Osteocyte (in vitro differentiated cells): ENCODE measurements around the gene SLC38A9. TPM values are rescaled to one million over a fixed set of nuclear protein-coding genes. Genes with fewer than 3 reads are reported as not detected.
A peak's percentile ranks its signal among the peaks of the same experiment; 100 is the strongest.

Experiments
- DNase-seq: peaks from one replicate; pipeline ENCODE4 v3.0.0; 2021; ENCODE audit warnings: mixed read lengths; ENCODE audit not compliant: unreplicated experiment; ENCODE audit errors: extremely low spot score
- H3K27ac Mint-ChIP-seq: one replicate; pipeline ENCODE4 v1.8.0; 2021; ENCODE audit warnings: mild to moderate bottlenecking, mixed read lengths; ENCODE audit not compliant: unreplicated experiment
- H3K27me3 Mint-ChIP-seq: one replicate; pipeline ENCODE4 v1.8.0; 2021; ENCODE audit warnings: mixed read lengths; ENCODE audit not compliant: unreplicated experiment
- H3K36me3 Mint-ChIP-seq: one replicate; pipeline ENCODE4 v1.8.0; 2021; ENCODE audit warnings: mixed read lengths; ENCODE audit not compliant: unreplicated experiment
- H3K4me1 Mint-ChIP-seq: one replicate; pipeline ENCODE4 v1.8.0; 2021; ENCODE audit warnings: mixed read lengths; ENCODE audit not compliant: unreplicated experiment
- H3K4me3 Mint-ChIP-seq: one replicate; pipeline ENCODE4 v1.8.0; 2021; ENCODE audit warnings: mild to moderate bottlenecking, moderate library complexity, mixed read lengths; ENCODE audit not compliant: unreplicated experiment
- H3K9me3 Mint-ChIP-seq: one replicate; pipeline ENCODE4 v1.8.0; 2021; ENCODE audit warnings: mixed read lengths; ENCODE audit not compliant: unreplicated experiment
- CTCF ChIP-seq: fragments of 200-600 bp; sonication (generic); IDR thresholded peaks from 2 replicates; pipeline ENCODE4 v1.5.0; 2021; ENCODE audit warnings: antibody characterized with exemption, mild to moderate bottlenecking, moderate library complexity
- total RNA-seq: library from RNA; stranded (reverse); gene quantifications from 2 replicates; pipeline ENCODE4 v1.2.1, GENCODE V29; 2021

SLC38A9 gene
- total RNA-seq, 1 donor from 2014 or later, result 24.3 TPM

GRCh38 chr5:55715519-55716078 is 3.5 kb upstream of the SLC38A9 start:
- no peak for DNase-seq
- Mint-ChIP-seq H3K36me3 (no peaks in the 10 kb centered on the region), H3K27me3 (peaks cover 10% of the 10 kb centered on the region), H3K4me1 (peaks cover 13% of the 10 kb centered on the region), H3K4me3 (no peak overlapping the region), H3K9me3 (peaks cover 19% of the 10 kb centered on the region), H3K27ac (no peak overlapping the region)
- TF ChIP-seq CTCF, result no peak

- Mint-ChIP-seq H3K36me3 (no peaks in the 10 kb centered on the region), H3K27ac (no peak overlapping the region), H3K4me1 (peaks cover 13% of the 10 kb centered on the region), H3K9me3 (peaks cover 19% of the 10 kb centered on the region), H3K4me3 (no peak overlapping the region), H3K27me3 (peaks cover 4% of the 10 kb centered on the region)
- DNase-seq, result no peak
- TF ChIP-seq CTCF, result no peak
Observed at GRCh38 chr5:55714749-55715148, 2.6 kb upstream of the SLC38A9 start.

GRCh38 chr5:55714339-55714738 is 2.2 kb upstream of the SLC38A9 start:
- peaks cover 19% of the 10 kb centered on the region for H3K9me3 Mint-ChIP-seq
- H3K27ac Mint-ChIP-seq, result no peak overlapping the region
- H3K4me3 Mint-ChIP-seq, result no peak overlapping the region
- no peak for DNase-seq
- peaks cover 13% of the 10 kb centered on the region for H3K4me1 Mint-ChIP-seq
- H3K27me3 Mint-ChIP-seq, result peaks cover 4% of the 10 kb centered on the region
- no peaks in the 10 kb centered on the region for H3K36me3 Mint-ChIP-seq
- no peak for TF ChIP-seq CTCF

- DNase-seq, result no peak
- Mint-ChIP-seq H3K4me3 (no peak overlapping the region), H3K27me3 (peaks cover 4% of the 10 kb centered on the region), H3K36me3 (peaks cover 3% of the 10 kb centered on the region), H3K9me3 (peaks cover 19% of the 10 kb centered on the region), H3K27ac (no peak overlapping the region), H3K4me1 (peaks cover 13% of the 10 kb centered on the region)
- TF ChIP-seq CTCF, result no peak
Observed at GRCh38 chr5:55713871-55714270, 1.7 kb upstream of the SLC38A9 start.

GRCh38 chr5:55711507-55712022 is 559 bp downstream of the SLC38A9 start:
- H3K4me3 Mint-ChIP-seq, result peak overlapping the region; percentile 98
- H3K27ac Mint-ChIP-seq, result peak overlapping the region; percentile 85
- DNase-seq, result no peak
- peaks cover 13% of the 10 kb centered on the region for H3K9me3 Mint-ChIP-seq
- no peak for TF ChIP-seq CTCF
- peaks cover 9% of the 10 kb centered on the region for H3K36me3 Mint-ChIP-seq
- H3K4me1 Mint-ChIP-seq, result peaks cover 13% of the 10 kb centered on the region
- H3K27me3 Mint-ChIP-seq, result peaks cover 4% of the 10 kb centered on the region
